ENCODE measurements around the gene PSMC3. TPM values are rescaled to one million over a fixed set of nuclear protein-coding genes. Genes with fewer than 3 reads are reported as not detected.

The PSMC3 gene
- polyA plus RNA-seq (2013, experiment 1 of 2): 74.9 TPM
- polyA plus RNA-seq (2013, experiment 2 of 2): 75.0 TPM

GRCh38 chr11:47426062-47426956 is at the start of gene PSMC3:
Gene PSMC3, minus strand, starts transcription at chr11:47426439. Its CDS starts 160 bp downstream, at chr11:47426279.
- Histone ChIP-seq H3K4me3 (ENCODE audit: low read length in 2 of 2) (peak within 1 kb of the TSS; percentile 94 to 98), H2BK120ac (ENCODE audit: low read depth, low read length) (no peak within 1 kb of the TSS), H2BK12ac (ENCODE audit: low read length) (no peak within 1 kb of the TSS), H3K79me1 (ENCODE audit: low read depth, low read length) (peaks cover 7% of the 10 kb centered on the region), H3K27ac (replicated peaks; ENCODE audit: low read length) (peak within 1 kb of the TSS; percentile 58), H3K9me3 (replicated peaks in 1 of 2; ENCODE audit: control insufficient read depth in 2 of 2, insufficient read depth in 1 of 2, low read depth in 1 of 2, low read length in 2 of 2) (no peaks in the 10 kb centered on the region), H3K18ac (ENCODE audit: low read length) (peak within 1 kb of the TSS; percentile 48), H3K4me1 (ENCODE audit: control insufficient read depth in 2 of 2, insufficient read depth in 1 of 2, low read depth in 1 of 2, low read length in 2 of 2) (peaks cover 3 to 7% of the 10 kb centered on the region in 2 donors), H2BK5ac (ENCODE audit: low read length) (peak within 1 kb of the TSS; percentile 7), H3K9ac (ENCODE audit: low read depth, low read length, poor library complexity) (peak within 1 kb of the TSS; percentile 83), H3K4ac (ENCODE audit: low read length) (no peak within 1 kb of the TSS), H2AK5ac (ENCODE audit: low read depth, low read length) (no peak within 1 kb of the TSS), H3K36me3 (replicated peaks in 1 of 2; ENCODE audit: control insufficient read depth in 2 of 2, insufficient read depth in 2 of 2, low read length in 2 of 2) (peaks cover 28 to 39% of the 10 kb centered on the region in 2 donors), H3K23ac (ENCODE audit: low read depth, low read length, poor library complexity) (peak within 1 kb of the TSS; percentile 1), H3K14ac (ENCODE audit: low read length) (no peak within 1 kb of the TSS), H2BK15ac (ENCODE audit: low read length) (no peak within 1 kb of the TSS), H4K91ac (ENCODE audit: low read depth, low read length, poor library complexity) (no peak within 1 kb of the TSS), H2AFZ (ENCODE audit: low read length) (peak within 1 kb of the TSS; percentile 98), H4K8ac (ENCODE audit: low read depth, low read length) (no peak within 1 kb of the TSS), H3K27me3 (ENCODE audit: control insufficient read depth in 3 of 3, insufficient read depth in 3 of 3, low read depth in 1 of 3, low read length in 3 of 3) (no peaks in the 10 kb centered on the region), H3K4me2 (ENCODE audit: insufficient read depth, low read length, poor library complexity, severe bottlenecking) (peak within 1 kb of the TSS; percentile 78)
- DNase-seq (ENCODE audit: low spot score): peak; percentile 98
- WGBS, 2 donors (ENCODE audit: extremely low coverage in 2 of 2, insufficient read length in 2 of 2, insufficient replicate concordance in 1 of 2): no CpG with 5 or more reads among the region's 62 CpGs

GRCh38 chr11:47470671-47471070 is 44.4 kb upstream of the PSMC3 start:
- Histone ChIP-seq H3K18ac (ENCODE audit: low read length) (no peak overlapping the region), H4K91ac (ENCODE audit: low read depth, low read length, poor library complexity) (no peak overlapping the region), H3K9ac (ENCODE audit: low read depth, low read length, poor library complexity) (no peak overlapping the region), H2AFZ (ENCODE audit: low read length) (no peak overlapping the region), H3K27me3 (ENCODE audit: control insufficient read depth in 3 of 3, insufficient read depth in 3 of 3, low read depth in 1 of 3, low read length in 3 of 3) (no peaks in the 10 kb centered on the region), H3K14ac (ENCODE audit: low read length) (no peak overlapping the region), H3K27ac (replicated peaks; ENCODE audit: low read length) (no peak overlapping the region), H3K79me1 (ENCODE audit: low read depth, low read length) (peaks cover 2% of the 10 kb centered on the region), H3K4me2 (ENCODE audit: insufficient read depth, low read length, poor library complexity, severe bottlenecking) (no peak overlapping the region), H3K36me3 (replicated peaks in 1 of 2; ENCODE audit: control insufficient read depth in 2 of 2, insufficient read depth in 2 of 2, low read length in 2 of 2) (peaks cover 43 to 100% of the 10 kb centered on the region in 2 donors), H3K4ac (ENCODE audit: low read length) (no peak overlapping the region), H2BK15ac (ENCODE audit: low read length) (no peak overlapping the region), H3K9me3 (replicated peaks in 1 of 2; ENCODE audit: control insufficient read depth in 2 of 2, insufficient read depth in 1 of 2, low read depth in 1 of 2, low read length in 2 of 2) (no peaks in the 10 kb centered on the region), H2AK5ac (ENCODE audit: low read depth, low read length) (no peak overlapping the region), H2BK5ac (ENCODE audit: low read length) (no peak overlapping the region), H3K4me1 (ENCODE audit: control insufficient read depth in 2 of 2, insufficient read depth in 1 of 2, low read depth in 1 of 2, low read length in 2 of 2) (peaks cover 16 to 26% of the 10 kb centered on the region in 2 donors), H2BK120ac (ENCODE audit: low read depth, low read length) (no peak overlapping the region), H3K4me3 (ENCODE audit: low read length in 2 of 2) (no peak overlapping the region), H2BK12ac (ENCODE audit: low read length) (no peak overlapping the region), H4K8ac (ENCODE audit: low read depth, low read length) (no peak overlapping the region), H3K23ac (ENCODE audit: low read depth, low read length, poor library complexity) (no peak overlapping the region)
- WGBS, 2 donors (ENCODE audit: extremely low coverage in 2 of 2, insufficient read length in 2 of 2, insufficient replicate concordance in 1 of 2): no CpG with 5 or more reads among the region's 4 CpGs
- DNase-seq (ENCODE audit: low spot score): no peak

GRCh38 chr11:47469361-47470179 is 43.3 kb upstream of the PSMC3 start:
- no peak overlapping the region for H2BK120ac ChIP-seq (ENCODE audit: low read depth, low read length)
- H3K23ac ChIP-seq (ENCODE audit: low read depth, low read length, poor library complexity): no peak overlapping the region
- H3K27me3 ChIP-seq (ENCODE audit: control insufficient read depth in 3 of 3, insufficient read depth in 3 of 3, low read depth in 1 of 3, low read length in 3 of 3): no peaks in the 10 kb centered on the region
- H3K4ac ChIP-seq (ENCODE audit: low read length): no peak overlapping the region
- WGBS, 2 donors (ENCODE audit: extremely low coverage in 2 of 2, insufficient read length in 2 of 2, insufficient replicate concordance in 1 of 2): no CpG with 5 or more reads among the region's 7 CpGs
- no peak overlapping the region for H3K4me2 ChIP-seq (ENCODE audit: insufficient read depth, low read length, poor library complexity, severe bottlenecking)
- H3K36me3 ChIP-seq (replicated peaks in 1 of 2; ENCODE audit: control insufficient read depth in 2 of 2, insufficient read depth in 2 of 2, low read length in 2 of 2): peaks cover 33 to 100% of the 10 kb centered on the region in 2 donors
- H3K18ac ChIP-seq (ENCODE audit: low read length): no peak overlapping the region
- H2BK12ac ChIP-seq (ENCODE audit: low read length): no peak overlapping the region
- no peak overlapping the region for H4K91ac ChIP-seq (ENCODE audit: low read depth, low read length, poor library complexity)
- no peak overlapping the region for H2BK5ac ChIP-seq (ENCODE audit: low read length)
- H2AFZ ChIP-seq (ENCODE audit: low read length): no peak overlapping the region
- no peak overlapping the region for H2AK5ac ChIP-seq (ENCODE audit: low read depth, low read length)
- no peak overlapping the region for H3K14ac ChIP-seq (ENCODE audit: low read length)
- no peak overlapping the region for H4K8ac ChIP-seq (ENCODE audit: low read depth, low read length)
- no peak overlapping the region for H3K9ac ChIP-seq (ENCODE audit: low read depth, low read length, poor library complexity)
- H3K79me1 ChIP-seq (ENCODE audit: low read depth, low read length): peaks cover 2% of the 10 kb centered on the region
- H2BK15ac ChIP-seq (ENCODE audit: low read length): no peak overlapping the region
- no peak for DNase-seq (ENCODE audit: low spot score)
- no peak overlapping the region for H3K4me3 ChIP-seq (ENCODE audit: low read length in 2 of 2)
- H3K27ac ChIP-seq (replicated peaks; ENCODE audit: low read length): peak overlapping the region; percentile 2
- no peaks in the 10 kb centered on the region for H3K9me3 ChIP-seq (replicated peaks in 1 of 2; ENCODE audit: control insufficient read depth in 2 of 2, insufficient read depth in 1 of 2, low read depth in 1 of 2, low read length in 2 of 2)
- H3K4me1 ChIP-seq (ENCODE audit: control insufficient read depth in 2 of 2, insufficient read depth in 1 of 2, low read depth in 1 of 2, low read length in 2 of 2): peaks cover 16 to 33% of the 10 kb centered on the region in 2 donors
